IMR-90 (cell line): ENCODE results near the gene DIAPH1. TPM values are rescaled to one million over a fixed set of nuclear protein-coding genes. Genes with fewer than 3 reads are reported as not detected.

Experiments used
- ATAC-seq: fragments of 200-7000 bp; cut with Tn5 transposase; 2 replicates; pipeline ENCODE4 v1.9.1; 2020; ENCODE audit warnings: low read depth, mild to moderate bottlenecking, moderate library complexity
- BruUV-seq: library from RNA; stranded (reverse); fragments of 400-500 nt; replicated peaks from 2 replicates; lab custom pipeline; 2021; lab: Mats Ljungman, UMichigan
- CTCF ChIA-PET: fragments of 300-600 bp; formaldehyde crosslinking; extraction: SDS; loops from one replicate; lab custom pipeline; 2021; ENCODE audit warnings: antibody characterized with exemption; lab: Yijun Ruan, JAX
- POLR2A ChIA-PET: fragments of 300-600 bp; sonication (Branson Sonifier 250); formaldehyde crosslinking; loops from one replicate; lab custom pipeline; 2022; ENCODE audit warnings: antibody characterized with exemption; ENCODE audit not compliant: unreplicated experiment; lab: Charles Lee
- DNase-seq: peaks from one replicate; pipeline ENCODE4 v3.0.0; 2013
- H2AFZ ChIP-seq: replicated peaks from 2 replicates; pipeline ENCODE3; 2013; ENCODE audit warnings: low read length, mild to moderate bottlenecking; ENCODE audit not compliant: poor library complexity
- H2AK5ac ChIP-seq: 2 replicates; pipeline ENCODE4 v1.6.1; 2013; ENCODE audit warnings: low read depth, low read length, inconsistent platforms
- H2AK9ac ChIP-seq: replicated peaks from 2 replicates; pipeline ENCODE3; 2013; ENCODE audit warnings: mild to moderate bottlenecking, low read depth, low read length, moderate library complexity; ENCODE audit not compliant: poor library complexity
- H2BK120ac ChIP-seq: 2 replicates; pipeline ENCODE4 v1.6.1; 2013; ENCODE audit warnings: low read depth, low read length, inconsistent platforms
- H2BK15ac ChIP-seq: 3 replicates; pipeline ENCODE4 v1.6.1; 2013; ENCODE audit warnings: low read depth, low read length, inconsistent platforms
- H2BK20ac ChIP-seq: 2 replicates; pipeline ENCODE4 v1.6.1; 2013; ENCODE audit warnings: low read depth, mild to moderate bottlenecking, inconsistent platforms, low read length, moderate library complexity
- H2BK5ac ChIP-seq: 2 replicates; pipeline ENCODE4 v1.6.1; 2013; ENCODE audit warnings: mild to moderate bottlenecking, low read depth, low read length, inconsistent platforms; ENCODE audit not compliant: poor library complexity, severe bottlenecking
- H3K14ac ChIP-seq: replicated peaks from 2 replicates; pipeline ENCODE4 v1.6.1; 2013; ENCODE audit warnings: low read depth, low read length, inconsistent platforms
- H3K18ac ChIP-seq: 2 replicates; pipeline ENCODE4 v1.6.1; 2013; ENCODE audit warnings: low read depth, low read length, control low read depth
- H3K23ac ChIP-seq: 2 replicates; pipeline ENCODE4 v1.6.1; 2013; ENCODE audit warnings: low read depth, low read length, inconsistent platforms
- H3K27ac ChIP-seq: 2 replicates; pipeline ENCODE4 v1.5.1; 2013; ENCODE audit warnings: mild to moderate bottlenecking, control low read depth, low read length; ENCODE audit not compliant: insufficient read depth
- H3K27me3 ChIP-seq: 2 replicates; pipeline ENCODE4 v1.6.1; 2013; ENCODE audit warnings: low read length; ENCODE audit not compliant: control insufficient read depth, insufficient read depth
- H3K36me3 ChIP-seq: 2 replicates; pipeline ENCODE4 v1.6.1; 2013; ENCODE audit warnings: low read length, mixed read lengths; ENCODE audit not compliant: control insufficient read depth, insufficient read depth
- H3K4ac ChIP-seq: 2 replicates; pipeline ENCODE4 v1.6.1; 2013; ENCODE audit warnings: low read depth, low read length, inconsistent platforms
- H3K4me1 ChIP-seq: 2 replicates; pipeline ENCODE4 v1.6.1; 2013; ENCODE audit warnings: low read length, mixed read lengths; ENCODE audit not compliant: control insufficient read depth, insufficient read depth
- H3K4me2 ChIP-seq: 2 replicates; pipeline ENCODE4 v1.6.1; 2013; ENCODE audit warnings: low read depth, mild to moderate bottlenecking, control low read depth, low read length, moderate library complexity
- H3K4me3 ChIP-seq: 2 replicates; pipeline ENCODE4 v1.5.1; 2013; ENCODE audit warnings: low read depth, mild to moderate bottlenecking, control low read depth, low read length, moderate library complexity; ENCODE audit not compliant: insufficient read depth
- H3K56ac ChIP-seq: 2 replicates; pipeline ENCODE4 v1.6.1; 2013; ENCODE audit warnings: low read length, inconsistent platforms; ENCODE audit not compliant: insufficient read depth; ENCODE audit errors: extremely low read depth
- H3K79me1 ChIP-seq, 2 experiments: 2 replicates each; pipeline ENCODE4 v1.6.1; 2013; ENCODE audit warnings: low read length in 2 of 2, inconsistent platforms in 1 of 2, low read depth in 1 of 2
- H3K9ac ChIP-seq: 2 replicates; pipeline ENCODE4 v1.6.1; 2013; ENCODE audit warnings: low read depth, low read length, control low read depth
- H3K9me1 ChIP-seq: 2 replicates; pipeline ENCODE4 v1.6.1; 2013; ENCODE audit warnings: low read length, inconsistent platforms; ENCODE audit not compliant: insufficient read depth
- H3K9me3 ChIP-seq: 2 replicates; pipeline ENCODE4 v1.6.1; 2013; ENCODE audit warnings: low read length; ENCODE audit not compliant: control insufficient read depth, insufficient read depth
- H4K20me1 ChIP-seq: 2 replicates; pipeline ENCODE4 v1.6.1; 2013; ENCODE audit warnings: low read length, inconsistent platforms; ENCODE audit not compliant: insufficient read depth
- H4K5ac ChIP-seq: 2 replicates; pipeline ENCODE4 v1.6.1; 2013; ENCODE audit warnings: mild to moderate bottlenecking, low read depth, low read length, control low read depth
- H4K8ac ChIP-seq, 2 experiments: 2 replicates each; pipeline ENCODE4 v1.6.1; 2013; ENCODE audit warnings: low read depth in 2 of 2, low read length in 2 of 2, control low read depth in 1 of 2, inconsistent platforms in 1 of 2
- H4K91ac ChIP-seq: 2 replicates; pipeline ENCODE4 v1.6.1; 2013; ENCODE audit warnings: low read depth, low read length, inconsistent platforms; ENCODE audit not compliant: insufficient read depth
- BHLHE40 ChIP-seq: fragments of 150-350 bp; IDR thresholded peaks from 2 replicates; pipeline ENCODE4 v1.6.1; 2016; ENCODE audit warnings: mild to moderate bottlenecking, low read depth, low read length
- CEBPB ChIP-seq: IDR thresholded peaks from 2 replicates; pipeline ENCODE4 v1.6.1; 2012; ENCODE audit warnings: low read depth, low read length, improper control_type of control experiment
- CHD1 ChIP-seq: IDR thresholded peaks from 2 replicates; pipeline ENCODE4 v1.6.1; 2012; ENCODE audit warnings: low read depth, low read length, improper control_type of control experiment
- MAFK ChIP-seq: IDR thresholded peaks from 2 replicates; pipeline ENCODE4 v1.6.1; 2012; ENCODE audit warnings: low read depth, low read length, improper control_type of control experiment
- MXI1 ChIP-seq: IDR thresholded peaks from 2 replicates; pipeline ENCODE4 v1.6.1; 2012; ENCODE audit warnings: low read depth, mild to moderate bottlenecking, low read length, moderate library complexity, borderline replicate concordance
- RFX5 ChIP-seq: IDR thresholded peaks from 2 replicates; pipeline ENCODE4 v1.8.0; 2012; ENCODE audit warnings: low read depth, mild to moderate bottlenecking, low read length, moderate library complexity
- WGBS, 2 experiments: methylation state at CpG; one replicate each; pipeline versions ENCODE4 v1.1.5 to v1.1.7; 2013; ENCODE audit warnings: missing lambda C conversion rate in 2 of 2; ENCODE audit not compliant: insufficient read length in 1 of 2; ENCODE audit errors: extremely low coverage in 2 of 2; 5-methylcytosine and 5-hydroxymethylcytosine counted together
- dilution Hi-C: fragments of 300-500 bp; cut with HindIII; formaldehyde crosslinking; loops from one replicate; pipeline ENCODE4 v1.14.3; 2018; ENCODE audit warnings: low sequenced_read_pairs; ENCODE audit not compliant: unreplicated experiment
- in situ Hi-C: fragments of 300-500 bp; cut with MboI; formaldehyde crosslinking; loops from 3 replicates; pipeline ENCODE4 v1.14.3; 2019; ENCODE audit warnings: low sequenced_read_pairs, inconsistent platforms, mixed read lengths
- intact Hi-C: fragments of 100-400 bp; cut with micrococcal nuclease; formaldehyde crosslinking; loops from 2 replicates; pipeline ENCODE4 v1.10.0; 2022
- polyA plus RNA-seq, 3 experiments: library from polyadenylated mRNA; depleted of rRNA; stranded (reverse); fragments of >200 nt; gene quantifications; 2 replicates each; pipeline ENCODE4 v1.2.3, GENCODE V29; 2012; ENCODE audit warnings: low replicate concordance in 1 of 3
- total RNA-seq: library from RNA; depleted of rRNA; stranded (reverse); fragments of >200 nt; gene quantifications from 2 replicates; pipeline ENCODE4 v1.2.3, GENCODE V29; 2012
- TF ChIP-seq, protein P1 (sequence below): fragments of 150-350 bp; IDR thresholded peaks from 2 replicates; pipeline ENCODE4 v1.6.1; 2016; ENCODE audit warnings: low read depth, mild to moderate bottlenecking, low read length, moderate library complexity, borderline replicate concordance

DIAPH1 gene
- total and polyA plus RNA-seq, 2 of the 4 experiments (the other 2 are of a cell fraction) = 12.0 to 37.4 TPM

DNA sequence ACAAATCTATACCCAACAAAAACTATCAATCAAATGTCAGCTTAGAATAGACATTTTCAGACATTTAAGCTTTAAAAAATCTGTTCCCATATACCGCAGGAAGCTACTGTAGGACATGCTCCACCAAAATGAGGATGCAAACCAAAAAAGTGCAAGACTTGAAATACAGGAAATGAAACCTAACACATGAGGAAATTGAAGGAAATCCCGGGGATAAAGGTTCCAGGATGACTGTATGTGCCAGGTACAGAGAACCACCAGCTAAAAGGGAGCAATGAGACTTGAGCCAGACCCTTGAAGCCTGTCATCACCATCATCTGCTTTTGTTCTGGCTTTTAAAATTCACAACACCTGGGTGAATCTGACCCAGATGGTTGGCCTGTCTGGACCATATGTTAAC, 21.4 kb downstream of the DIAPH1 start:
- no peak overlapping the region for H2BK5ac ChIP-seq
- dilution Hi-C loops (no loop called here), intact Hi-C loops (no loop called here), in situ Hi-C loops (loop anchor here (25.0 kb wide), 1 partner anchor 910 kb away; the partner anchor contains the start of genes HARS1 and HARS2)
- H4K5ac ChIP-seq = no peak overlapping the region
- DNase-seq (no peak), ATAC-seq (no peak)
- no peak overlapping the region for H3K4me2 ChIP-seq
- H4K20me1 ChIP-seq = no peaks in the 10 kb centered on the region
- no peak overlapping the region for H4K91ac ChIP-seq
- H3K9ac ChIP-seq = no peak overlapping the region
- no peaks in the 10 kb centered on the region; the same call in 1 of the 2 replicates for H3K36me3 ChIP-seq
- ChIA-PET CTCF (interaction anchor here (2.5 kb wide), 1 partner anchor 22 kb away, joined by 9 read pairs; the partner anchor contains the start of gene DIAPH1), POLR2A (no interaction called here)
- 100% methylated on average over 1 of the region's 2 CpGs; no CpG with 5 or more reads in 1 of the 2 experiments for WGBS, 2 experiments
- no peak overlapping the region for H3K27ac ChIP-seq
- H2AFZ ChIP-seq = no peak overlapping the region
- no peak overlapping the region for H3K4me3 ChIP-seq
- no peak overlapping the region for H4K8ac ChIP-seq
- peaks cover 18 to 43% of the 10 kb centered on the region in 2 experiments for H3K79me1 ChIP-seq
- H3K9me1 ChIP-seq = no peaks in the 10 kb centered on the region; the same call in 1 of the 2 replicates
- no TSS peak for BruUV-seq
- H3K18ac ChIP-seq = no peak overlapping the region
- H2AK9ac ChIP-seq = no peak overlapping the region
- no peak overlapping the region for H3K14ac ChIP-seq
- no peak overlapping the region for H3K4ac ChIP-seq
- 0 out of 2 replicates have a peak overlapping the region, but pooled peaks have one; percentile 54 for H3K23ac ChIP-seq
- no peak overlapping the region for H2BK120ac ChIP-seq
- no peak overlapping the region for H2BK15ac ChIP-seq
- H3K56ac ChIP-seq = no peak overlapping the region
- H2BK20ac ChIP-seq = no peak overlapping the region
- H3K4me1 ChIP-seq = no peaks in the 10 kb centered on the region
- TF ChIP-seq, protein P1, sequence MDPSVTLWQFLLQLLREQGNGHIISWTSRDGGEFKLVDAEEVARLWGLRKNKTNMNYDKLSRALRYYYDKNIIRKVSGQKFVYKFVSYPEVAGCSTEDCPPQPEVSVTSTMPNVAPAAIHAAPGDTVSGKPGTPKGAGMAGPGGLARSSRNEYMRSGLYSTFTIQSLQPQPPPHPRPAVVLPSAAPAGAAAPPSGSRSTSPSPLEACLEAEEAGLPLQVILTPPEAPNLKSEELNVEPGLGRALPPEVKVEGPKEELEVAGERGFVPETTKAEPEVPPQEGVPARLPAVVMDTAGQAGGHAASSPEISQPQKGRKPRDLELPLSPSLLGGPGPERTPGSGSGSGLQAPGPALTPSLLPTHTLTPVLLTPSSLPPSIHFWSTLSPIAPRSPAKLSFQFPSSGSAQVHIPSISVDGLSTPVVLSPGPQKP = no peak
- TF ChIP-seq MAFK = no peak
- TF ChIP-seq CHD1 = no peak
- TF ChIP-seq RFX5 = no peak
- TF ChIP-seq CEBPB = no peak
- no peak for TF ChIP-seq MXI1
- no peak for TF ChIP-seq BHLHE40
- H2AK5ac ChIP-seq = no peak overlapping the region
- no peaks in the 10 kb centered on the region for H3K9me3 ChIP-seq
- H3K27me3 ChIP-seq = no peaks in the 10 kb centered on the region
